D721Med (cell line): Measurements from ENCODE around the gene NFYA.

ENCODE experiments used
- DNase-seq: peaks from one replicate; pipeline ENCODE4 v3.0.0; 2011; ENCODE audit warnings: low spot score; ENCODE audit not compliant: insufficient read length
- FAIRE-seq: peaks from 2 replicates; lab custom pipeline; 2011; peaks lifted over from hg19 to GRCh38; lab: Jason Lieb, UNC
- TF ChIP-seq, protein P1 (sequence below): IDR thresholded peaks from 2 replicates; pipeline ENCODE4 v1.5.1; 2012; ENCODE audit warnings: mild to moderate bottlenecking, control low read depth; ENCODE audit not compliant: insufficient read depth; ENCODE audit errors: missing control alignments

The NFYA gene

DNA sequence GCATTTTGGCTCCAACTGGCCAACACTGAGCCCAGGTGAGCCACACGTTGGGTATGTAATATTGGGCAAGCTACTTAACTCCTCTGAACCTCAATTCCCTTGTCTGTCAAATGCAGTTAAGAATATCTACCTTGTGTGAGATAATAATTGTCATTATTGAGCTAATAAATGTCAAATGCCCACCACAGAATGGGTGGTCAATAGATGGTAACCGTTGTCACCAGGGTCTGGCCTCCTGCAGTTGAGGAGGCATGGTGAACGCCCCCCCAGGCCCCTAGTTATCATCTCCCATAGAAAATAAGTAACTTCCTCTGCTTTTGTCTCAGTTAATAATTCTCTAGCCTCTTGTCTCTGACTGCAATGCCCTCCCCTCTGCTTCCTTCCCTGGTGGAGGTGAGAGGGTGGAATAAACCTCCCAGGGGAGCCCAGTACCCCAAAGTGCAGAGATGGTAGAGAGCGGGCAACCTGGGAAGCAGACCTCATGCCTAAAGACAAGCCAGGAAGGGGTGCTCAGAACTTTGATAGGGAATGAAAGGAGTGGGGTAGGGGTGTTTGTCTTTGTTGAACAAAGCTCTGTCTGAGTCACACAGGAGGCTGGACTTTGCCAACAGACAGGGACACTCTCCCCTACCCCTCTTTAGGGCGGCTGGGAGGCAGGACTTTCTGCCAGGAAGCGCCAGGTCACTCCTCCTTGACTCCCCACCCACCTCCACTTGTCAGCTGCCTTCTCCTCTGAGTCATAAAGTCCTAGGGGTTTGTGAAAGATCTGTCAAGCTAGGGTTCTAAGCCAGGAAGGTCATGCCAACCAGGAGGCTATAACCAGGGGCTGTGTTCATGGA, 32.5 kb upstream of the NFYA start:
- TF ChIP-seq, protein P1, sequence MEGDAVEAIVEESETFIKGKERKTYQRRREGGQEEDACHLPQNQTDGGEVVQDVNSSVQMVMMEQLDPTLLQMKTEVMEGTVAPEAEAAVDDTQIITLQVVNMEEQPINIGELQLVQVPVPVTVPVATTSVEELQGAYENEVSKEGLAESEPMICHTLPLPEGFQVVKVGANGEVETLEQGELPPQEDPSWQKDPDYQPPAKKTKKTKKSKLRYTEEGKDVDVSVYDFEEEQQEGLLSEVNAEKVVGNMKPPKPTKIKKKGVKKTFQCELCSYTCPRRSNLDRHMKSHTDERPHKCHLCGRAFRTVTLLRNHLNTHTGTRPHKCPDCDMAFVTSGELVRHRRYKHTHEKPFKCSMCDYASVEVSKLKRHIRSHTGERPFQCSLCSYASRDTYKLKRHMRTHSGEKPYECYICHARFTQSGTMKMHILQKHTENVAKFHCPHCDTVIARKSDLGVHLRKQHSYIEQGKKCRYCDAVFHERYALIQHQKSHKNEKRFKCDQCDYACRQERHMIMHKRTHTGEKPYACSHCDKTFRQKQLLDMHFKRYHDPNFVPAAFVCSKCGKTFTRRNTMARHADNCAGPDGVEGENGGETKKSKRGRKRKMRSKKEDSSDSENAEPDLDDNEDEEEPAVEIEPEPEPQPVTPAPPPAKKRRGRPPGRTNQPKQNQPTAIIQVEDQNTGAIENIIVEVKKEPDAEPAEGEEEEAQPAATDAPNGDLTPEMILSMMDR = no peak
- no peak for DNase-seq
- FAIRE-seq = no peak

DNA sequence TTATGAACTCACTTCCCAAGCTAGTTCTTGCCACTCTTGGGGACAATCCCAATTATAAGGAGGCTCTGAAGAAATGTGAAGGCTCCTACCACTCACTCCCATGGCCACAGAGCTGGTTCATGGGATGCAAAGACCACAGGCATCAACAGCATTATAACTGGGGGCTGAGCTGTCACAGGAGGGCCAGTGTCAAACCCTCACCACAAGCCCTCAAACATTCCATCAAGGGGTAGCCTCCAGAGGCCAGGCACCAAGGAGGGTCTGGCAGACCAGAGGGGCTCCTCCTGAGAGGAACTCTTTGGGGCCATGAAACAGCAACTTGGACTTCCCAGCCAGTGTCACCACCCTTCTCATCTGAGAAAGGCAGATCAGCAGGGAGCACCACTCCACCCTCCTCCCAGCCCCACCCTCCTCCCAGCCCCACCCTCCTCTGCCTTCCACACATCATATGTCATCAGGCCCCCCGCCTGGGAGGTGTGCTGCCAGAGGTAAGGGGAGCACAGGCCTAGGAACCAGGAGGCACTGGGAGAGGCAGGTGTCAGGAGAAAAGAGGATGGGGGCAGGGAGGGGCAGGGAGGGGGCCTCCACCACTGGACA, 31.7 kb upstream of the NFYA start:
- DNase-seq = no peak
- FAIRE-seq = no peak
- TF ChIP-seq, protein P1 = no peak

DNA sequence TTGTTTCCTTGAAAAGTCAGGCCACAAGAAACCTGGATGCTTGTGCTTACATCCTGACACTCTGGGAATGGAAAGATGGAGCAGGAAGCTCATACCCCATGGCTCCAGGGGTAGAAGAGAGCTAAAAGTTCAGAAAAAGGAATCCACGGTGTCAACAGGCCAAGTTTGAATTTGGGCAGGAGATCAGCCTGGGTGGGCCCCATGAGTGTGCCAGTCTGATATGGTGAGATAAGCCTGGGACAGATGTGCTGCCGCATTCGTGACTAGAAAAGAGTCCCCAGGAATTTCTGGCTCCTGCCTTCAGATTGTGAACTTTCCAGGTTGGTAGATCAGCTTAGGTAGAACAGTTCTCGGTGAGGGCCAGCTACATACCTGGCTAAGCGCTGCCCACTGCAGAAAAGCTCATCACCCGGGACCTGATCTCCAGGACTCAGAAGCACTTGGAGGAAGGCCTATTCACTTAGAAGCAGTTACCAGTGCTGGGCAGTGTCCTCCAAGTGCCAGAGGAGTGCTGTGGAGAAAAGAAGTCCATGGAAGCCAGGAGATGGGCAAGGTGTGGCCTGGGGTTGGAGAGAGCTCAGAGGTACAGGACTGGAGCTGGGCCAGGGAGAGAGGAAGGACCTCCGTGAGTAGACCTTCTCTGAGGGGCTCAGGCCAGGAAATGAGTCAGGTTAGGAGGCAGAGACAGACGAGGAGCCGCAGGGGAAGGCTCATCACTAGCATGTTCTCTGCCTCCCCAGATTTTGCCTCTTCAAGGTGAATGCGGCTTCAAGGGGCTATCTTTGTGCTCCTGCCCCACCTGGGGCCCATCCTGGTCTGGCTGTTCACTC, 30.3 kb upstream of the NFYA start, which contains the start of gene TSPO2:
Gene TSPO2, plus strand, starts transcription at position 242 of the 830 bp plus-strand sequence. Its CDS starts 519 bp downstream, at position 761.
- TF ChIP-seq, protein P1 = no peak
- no peak for FAIRE-seq

DNA sequence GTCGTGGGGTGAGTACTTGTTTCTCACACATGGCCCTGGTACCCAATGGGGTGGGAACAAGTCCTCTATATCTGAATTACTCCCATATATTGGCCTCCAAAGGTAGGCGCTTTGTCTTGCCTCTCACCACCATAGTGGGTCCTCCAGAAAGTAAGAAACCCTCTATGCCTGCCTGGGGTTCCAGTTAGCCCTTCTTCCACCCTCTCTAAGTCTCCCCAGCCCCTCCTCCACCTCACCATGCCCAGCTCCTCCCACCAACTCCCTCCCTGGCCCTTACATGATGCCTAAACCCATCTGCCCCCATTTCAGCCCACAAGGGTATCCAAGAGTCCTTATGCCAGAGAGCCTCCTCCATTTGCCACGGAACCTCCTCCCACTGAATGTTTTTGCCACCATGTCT, 29.6 kb upstream of the NFYA start:
- DNase-seq (no peak), FAIRE-seq (no peak)
- TF ChIP-seq, protein P1 = no peak

More for the DNA sequence above, 30.3 kb upstream of the NFYA start, which contains the start of gene TSPO2:
- DNase-seq = no peak

DNA sequence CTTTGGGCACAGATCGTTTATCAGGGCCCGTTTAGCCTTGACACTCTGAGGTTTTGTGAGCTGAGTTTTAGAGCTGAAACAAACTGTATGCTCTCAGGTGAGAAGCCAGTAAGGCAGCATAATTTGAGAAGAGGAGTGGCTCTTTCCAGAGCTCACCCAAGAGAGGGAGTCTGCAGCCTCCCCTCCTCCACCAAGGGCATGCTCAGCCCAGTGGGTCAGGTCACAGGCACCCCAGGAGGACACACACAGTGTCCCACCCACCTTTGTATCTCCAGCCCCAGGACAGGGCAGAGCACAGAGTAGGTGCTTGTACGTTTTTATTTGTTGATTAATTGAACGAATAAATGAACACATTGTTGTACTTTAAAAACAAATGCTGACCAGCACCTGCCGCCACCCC, 27.1 kb upstream of the NFYA start:
- TF ChIP-seq, protein P1 = no peak
- no peak for DNase-seq
- no peak for FAIRE-seq

DNA sequence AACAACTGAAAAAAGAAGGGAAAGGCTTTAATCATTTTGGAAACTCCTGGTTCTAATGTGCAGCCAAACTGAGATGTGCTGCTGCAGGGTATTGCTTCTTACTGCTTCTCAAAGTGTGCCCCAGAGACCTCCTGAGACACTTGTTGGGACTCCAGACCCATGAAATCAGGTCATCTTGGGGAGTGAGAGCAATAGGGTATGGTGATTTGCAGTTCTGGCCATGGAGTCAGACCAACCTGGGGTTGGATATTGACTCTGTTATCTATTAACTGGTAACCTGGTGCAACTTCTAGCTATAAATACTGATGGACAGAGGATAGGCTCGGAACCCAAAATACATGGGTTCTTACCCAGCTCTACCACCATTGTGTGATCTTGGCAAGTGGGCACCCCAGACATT, 26.7 kb upstream of the NFYA start:
- FAIRE-seq (no peak), DNase-seq (no peak)
- TF ChIP-seq, protein P1 = no peak
